Peyer's patch (tissue), 4 donors: ENCODE results near the gene GYPC. TPM values are rescaled to one million over a fixed set of nuclear protein-coding genes. Genes with fewer than 3 reads are reported as not detected.

Experiments
- DNase-seq, 3 donors: peaks; one replicate each; pipeline ENCODE4 v3.0.0-alpha.2; 2017 to 2019
- H3K27ac ChIP-seq, 4 donors: fragments of 200-600 bp; sonication (generic); one replicate each; pipeline ENCODE4 v1.5.1; 2016 to 2019
- H3K27me3 ChIP-seq, 2 donors: fragments of 200-600 bp; sonication (generic); one replicate each; pipeline ENCODE4 v1.5.1; 2019
- H3K36me3 ChIP-seq, 3 donors: fragments of 200-600 bp; sonication (generic); one replicate each; pipeline ENCODE4 v1.5.1; 2016 to 2019
- H3K4me1 ChIP-seq, 4 donors: fragments of 200-600 bp; sonication (generic); one replicate each; pipeline ENCODE4 v1.5.1; 2016 to 2019
- H3K4me3 ChIP-seq, 4 donors: fragments of 200-600 bp; sonication (generic); 1 replicate in 3 of 4; 2 replicates in 1 of 4; pipeline ENCODE4 v1.5.1; 2016 to 2019; ENCODE audit warnings: mild to moderate bottlenecking in 1 of 4
- H3K9me3 ChIP-seq, 4 donors: fragments of 200-600 bp; sonication (generic); one replicate each; pipeline ENCODE4 v1.5.1; 2016 to 2019; ENCODE audit warnings: mild to moderate bottlenecking in 1 of 4
- CTCF ChIP-seq, 6 experiments: fragments of 450-650 bp in 4 of 6; fragments of 200-600 bp in 2 of 6; sonication (generic) in 1 of 6; IDR thresholded peaks; one replicate each; pipeline ENCODE4 v1.5.1; 2017 to 2019; ENCODE audit warnings: antibody characterized with exemption in 6 of 6, mild to moderate bottlenecking in 3 of 6, moderate library complexity in 1 of 6
- POLR2A ChIP-seq, 2 donors: fragments of 450-650 bp; IDR thresholded peaks; one replicate each; pipeline ENCODE4 v1.5.1; 2017; ENCODE audit warnings: antibody characterized with exemption in 2 of 2, mild to moderate bottlenecking in 2 of 2, moderate library complexity in 2 of 2
- total RNA-seq, 4 donors: library from RNA; depleted of rRNA; stranded (reverse); fragments of >200 nt; gene quantifications; one replicate each; pipeline ENCODE4 v1.1.0, GENCODE V29; 2016

The GYPC gene
- total RNA-seq, 4 donors from 2014 or later: 17.4 to 78.4 (median 19.7) TPM

DNA sequence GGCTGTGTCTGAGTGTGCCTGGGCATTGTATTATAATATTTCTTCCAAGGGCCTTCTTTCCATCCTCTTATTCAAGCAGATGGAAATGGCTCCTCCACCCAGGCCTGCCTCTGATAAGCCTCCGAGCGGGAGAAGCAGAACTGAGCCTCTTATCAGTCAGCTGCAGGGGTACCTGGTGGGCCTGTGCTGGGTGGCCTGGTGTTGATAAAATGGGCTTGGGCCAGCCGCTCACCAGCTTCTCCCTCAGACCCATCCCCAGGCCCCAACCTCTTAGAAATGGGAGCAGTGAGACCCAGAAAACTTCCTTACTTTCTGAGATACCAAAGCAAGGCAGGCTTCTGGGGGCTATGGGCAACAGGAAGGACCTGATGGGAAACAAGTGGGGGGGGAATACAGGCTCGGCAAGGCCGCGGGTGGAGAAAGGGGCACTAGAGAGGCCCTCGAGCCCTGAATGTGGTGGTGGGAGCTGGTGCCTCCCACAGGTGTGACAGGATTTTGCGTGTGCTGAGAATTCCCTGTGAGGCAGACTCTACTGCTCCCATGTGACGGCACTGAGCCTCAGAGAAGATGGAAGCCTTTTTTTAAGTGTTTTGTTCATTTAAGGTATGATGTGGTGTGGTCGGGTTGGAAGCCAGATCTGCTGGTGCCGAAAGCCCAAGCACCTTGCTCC is 18.3 kb downstream of the GYPC start:
- H3K9me3 ChIP-seq: peaks cover 0 to 7% (median 0%) of the 10 kb centered on the region in 4 donors
- no peaks in the 10 kb centered on the region for H3K36me3 ChIP-seq
- DNase-seq: no peak
- TF ChIP-seq POLR2A (IDR thresholded peaks at IDR 0.05) (no peak), CTCF (IDR thresholded peaks at IDR 0.05) (no peak)
- no peaks in the 10 kb centered on the region for H3K4me1 ChIP-seq
- H3K27ac ChIP-seq: no peak overlapping the region
- no peak overlapping the region for H3K4me3 ChIP-seq
- no peaks in the 10 kb centered on the region for H3K27me3 ChIP-seq

- no peaks in the 10 kb centered on the region for H3K27me3 ChIP-seq
- peaks cover 0 to 7% (median 0%) of the 10 kb centered on the region in 4 donors for H3K9me3 ChIP-seq
- H3K27ac ChIP-seq: no peak overlapping the region
- no peak overlapping the region for H3K4me3 ChIP-seq
- no peaks in the 10 kb centered on the region for H3K36me3 ChIP-seq
- no peak for TF ChIP-seq POLR2A (IDR thresholded peaks at IDR 0.05)
- TF ChIP-seq CTCF (IDR thresholded peaks at IDR 0.05): no peak
- no peak for DNase-seq
- H3K4me1 ChIP-seq: no peaks in the 10 kb centered on the region
Observed at GRCh38 chr2:126675637-126676036, 19.7 kb downstream of the GYPC start.

- H3K36me3 ChIP-seq: no peaks in the 10 kb centered on the region
- DNase-seq: no peak
- no peaks in the 10 kb centered on the region for H3K4me1 ChIP-seq
- TF ChIP-seq POLR2A (IDR thresholded peaks at IDR 0.05) (no peak), CTCF (IDR thresholded peaks at IDR 0.05) (no peak)
- no peak overlapping the region for H3K4me3 ChIP-seq
- no peak overlapping the region for H3K27ac ChIP-seq
- no peaks in the 10 kb centered on the region for H3K27me3 ChIP-seq
- peaks cover 0 to 7% (median 0%) of the 10 kb centered on the region in 4 donors for H3K9me3 ChIP-seq
Observed at GRCh38 chr2:126676221-126677175, 20.5 kb downstream of the GYPC start.

DNA sequence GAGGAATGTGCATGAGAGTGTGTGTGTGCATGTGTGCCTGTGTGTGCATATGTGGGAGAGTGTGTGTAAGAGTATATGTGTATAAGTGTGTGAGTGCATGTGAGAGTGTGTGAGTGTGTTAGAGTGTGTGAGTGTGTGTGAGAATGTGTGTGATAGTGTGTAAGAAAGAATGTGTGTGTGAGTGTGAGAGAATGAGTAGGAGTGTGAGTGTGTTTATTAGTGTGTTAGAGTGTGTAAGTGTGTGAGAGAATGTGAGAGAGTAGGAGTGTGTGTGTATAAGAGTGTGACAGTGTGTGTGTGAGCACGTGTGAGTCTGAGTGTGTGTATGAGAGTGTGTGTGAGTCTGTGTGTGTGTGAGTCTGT is 21.2 kb downstream of the GYPC start:
- no peak for TF ChIP-seq CTCF (IDR thresholded peaks at IDR 0.05)
- TF ChIP-seq POLR2A (IDR thresholded peaks at IDR 0.05): no peak
- H3K36me3 ChIP-seq: no peaks in the 10 kb centered on the region
- peaks cover 0 to 7% (median 0%) of the 10 kb centered on the region in 4 donors for H3K9me3 ChIP-seq
- no peak for DNase-seq
- H3K4me3 ChIP-seq: no peak overlapping the region
- no peaks in the 10 kb centered on the region for H3K27me3 ChIP-seq
- H3K4me1 ChIP-seq: no peaks in the 10 kb centered on the region
- no peak overlapping the region for H3K27ac ChIP-seq

DNA sequence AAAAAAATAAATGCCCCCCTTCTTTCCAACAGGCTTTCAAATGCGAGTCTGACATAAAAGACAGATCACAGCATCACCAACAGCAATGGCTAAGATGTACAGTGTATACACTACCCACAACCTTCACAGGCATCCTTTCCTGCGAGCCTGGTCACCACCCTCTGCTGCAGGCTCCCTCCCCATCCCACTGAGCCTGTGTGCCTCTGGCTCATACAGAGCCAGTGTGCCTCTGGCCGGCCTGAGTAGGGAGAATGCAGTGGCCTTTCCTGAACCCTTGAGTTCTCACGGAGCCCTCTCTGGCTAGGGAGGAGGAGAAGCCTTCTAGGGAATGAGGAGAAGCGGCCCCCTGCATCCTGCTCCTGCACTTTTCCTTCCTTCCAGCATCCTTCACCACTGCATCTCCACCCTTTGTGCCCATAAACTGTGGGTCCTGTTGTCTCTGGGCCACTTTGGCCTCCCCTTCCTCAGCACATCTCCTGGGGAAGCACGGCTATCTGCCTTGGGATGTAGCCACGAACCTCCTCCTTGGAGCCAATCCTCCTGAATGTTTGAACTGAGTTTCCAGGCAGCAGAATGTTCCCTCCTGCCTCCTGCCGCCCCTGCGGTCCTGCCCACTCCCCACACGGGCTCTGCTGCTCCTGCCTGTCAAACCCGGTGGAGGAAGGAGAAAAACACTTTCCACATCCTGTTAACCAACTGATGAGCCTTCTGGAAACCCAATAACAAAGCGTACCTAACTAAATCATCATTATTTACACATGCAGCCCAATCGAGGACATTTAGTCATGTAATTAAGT is 22.5 kb downstream of the GYPC start:
- DNase-seq: no peak
- Histone ChIP-seq H3K9me3 (peaks cover 0 to 7% (median 0%) of the 10 kb centered on the region in 4 donors), H3K4me3 (no peak overlapping the region), H3K27ac (no peak overlapping the region), H3K36me3 (no peaks in the 10 kb centered on the region), H3K27me3 (no peaks in the 10 kb centered on the region), H3K4me1 (no peaks in the 10 kb centered on the region)
- TF ChIP-seq POLR2A (IDR thresholded peaks at IDR 0.05): no peak
- TF ChIP-seq CTCF (IDR thresholded peaks at IDR 0.05): no peak
